HTERT RPE-1 (cell line): ENCODE measurements around the gene NRAS.

Experiments
- in situ Hi-C: fragments of 300-500 bp; cut with MboI; formaldehyde crosslinking; loops from 4 replicates; pipeline ENCODE4 v1.14.3; 2020; ENCODE audit warnings: low sequenced_read_pairs

Gene NRAS

DNA sequence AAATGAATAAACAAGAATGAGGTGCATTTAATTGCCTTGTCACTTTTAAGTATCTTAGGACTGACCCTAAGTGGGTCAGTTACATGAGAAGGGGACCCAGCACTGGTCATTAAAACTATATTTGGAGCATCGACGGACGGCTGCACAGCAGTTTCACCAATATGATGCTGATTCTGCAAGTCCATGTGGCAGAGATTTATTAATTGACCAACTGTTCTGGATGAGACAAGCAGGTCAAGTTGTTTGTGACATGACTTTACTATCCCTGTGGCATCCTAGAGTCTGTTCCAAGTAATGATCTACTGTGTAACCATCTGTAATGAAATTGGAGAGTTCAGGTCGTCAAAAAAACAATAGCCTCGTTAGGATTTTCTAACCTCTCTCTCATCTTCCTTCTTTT is 30.7 kb downstream of the NRAS start:
- in situ Hi-C loops, result no loop called here

DNA sequence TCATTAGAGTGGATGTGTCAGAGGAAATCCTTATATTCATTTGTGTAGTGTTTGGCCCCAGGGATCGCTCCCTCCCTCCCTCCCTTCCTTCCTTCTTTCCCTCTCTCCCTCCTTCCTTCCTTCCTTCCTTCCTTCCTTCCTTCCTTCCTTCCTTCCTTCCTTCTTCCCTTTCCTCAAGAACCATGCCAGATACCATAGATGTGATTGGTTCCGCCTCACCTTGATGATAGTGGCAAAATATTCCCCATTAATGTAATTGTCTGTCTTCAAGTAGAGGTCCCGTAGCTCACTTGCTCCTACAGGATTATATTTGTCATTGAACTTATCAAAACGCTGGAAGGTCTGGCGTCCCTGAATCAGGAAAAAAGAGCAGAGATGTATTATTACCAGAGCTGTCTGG is 38.9 kb downstream of the NRAS start:
- in situ Hi-C loops, result no loop called here

DNA sequence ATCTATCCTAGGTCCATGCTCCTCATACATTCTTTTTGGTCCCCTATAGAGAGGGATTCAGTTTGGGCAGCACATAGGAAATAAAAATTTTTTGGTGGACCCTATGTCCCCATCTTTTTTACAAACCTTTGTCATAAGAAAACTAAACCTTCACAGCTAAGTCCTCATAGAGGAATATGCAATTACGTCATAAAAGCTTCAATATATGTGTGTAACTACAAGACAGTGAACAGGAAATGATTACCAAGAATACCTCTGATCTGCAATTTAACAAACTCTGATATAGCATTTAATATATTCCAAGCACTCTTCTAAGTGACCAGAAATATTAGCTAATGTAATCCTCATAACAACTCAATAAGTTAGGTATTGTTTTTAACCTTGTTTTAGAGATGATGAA is 40.5 kb downstream of the NRAS start:
- in situ Hi-C loops, result no loop called here

DNA sequence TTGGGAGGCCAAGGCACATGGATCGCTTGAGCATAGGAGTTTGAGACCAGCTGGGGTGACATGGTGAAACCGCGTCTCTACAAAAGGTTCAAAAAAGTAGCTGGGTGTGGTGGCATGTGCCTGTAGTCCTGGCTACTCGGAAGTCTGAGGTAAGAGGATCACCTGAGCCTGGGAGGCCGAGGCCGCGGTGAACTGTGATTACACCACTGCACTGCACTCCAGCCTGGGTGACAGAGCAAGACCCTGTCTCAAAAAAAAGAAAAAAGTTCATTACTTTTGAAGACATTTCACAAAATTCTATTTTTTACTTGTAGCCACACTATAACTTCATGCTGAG is 44.7 kb downstream of the NRAS start:
- in situ Hi-C loops, result no loop called here

DNA sequence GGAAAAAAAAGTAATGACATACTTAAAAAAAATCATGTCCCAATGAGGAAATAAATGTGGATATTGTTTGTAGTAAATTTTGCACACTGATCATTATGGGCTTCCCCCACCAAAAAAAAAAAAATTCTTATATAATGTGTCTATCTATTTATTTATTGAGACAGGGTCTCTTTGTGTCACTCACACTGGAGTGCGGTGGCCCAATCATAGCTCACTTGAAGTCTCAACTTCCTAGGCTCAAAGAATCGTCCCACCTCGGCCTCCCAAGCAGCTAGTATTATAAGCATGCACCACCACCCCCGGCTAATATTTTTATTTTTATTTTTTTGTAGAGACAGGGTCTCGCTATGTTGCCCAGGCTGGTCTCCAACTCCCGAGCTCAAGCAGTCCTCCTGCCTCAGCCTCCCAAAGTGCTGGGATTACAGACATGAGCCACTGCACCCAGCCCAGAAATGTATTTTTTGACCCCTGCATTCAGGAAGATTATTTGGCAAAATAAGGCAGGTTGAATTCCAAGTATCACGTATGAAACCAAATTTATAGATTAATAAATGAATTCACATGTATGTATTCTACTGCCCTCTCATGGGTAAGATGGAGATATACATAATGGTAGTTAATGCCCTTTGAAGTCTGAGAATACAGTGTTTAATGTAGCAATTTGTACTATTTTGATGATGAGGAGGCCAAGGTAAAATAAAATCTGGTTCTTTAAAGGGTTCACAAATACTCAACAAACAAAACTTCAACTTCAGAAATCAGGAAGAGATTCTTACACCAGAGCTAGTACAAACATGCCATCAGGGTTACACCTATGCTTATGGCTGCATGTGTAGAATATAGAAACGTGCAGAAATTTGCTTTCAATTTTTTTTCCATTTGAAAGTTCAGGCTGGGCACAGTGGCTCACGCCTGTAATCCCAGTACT is 45.3 kb downstream of the NRAS start:
- in situ Hi-C loops, result no loop called here

DNA sequence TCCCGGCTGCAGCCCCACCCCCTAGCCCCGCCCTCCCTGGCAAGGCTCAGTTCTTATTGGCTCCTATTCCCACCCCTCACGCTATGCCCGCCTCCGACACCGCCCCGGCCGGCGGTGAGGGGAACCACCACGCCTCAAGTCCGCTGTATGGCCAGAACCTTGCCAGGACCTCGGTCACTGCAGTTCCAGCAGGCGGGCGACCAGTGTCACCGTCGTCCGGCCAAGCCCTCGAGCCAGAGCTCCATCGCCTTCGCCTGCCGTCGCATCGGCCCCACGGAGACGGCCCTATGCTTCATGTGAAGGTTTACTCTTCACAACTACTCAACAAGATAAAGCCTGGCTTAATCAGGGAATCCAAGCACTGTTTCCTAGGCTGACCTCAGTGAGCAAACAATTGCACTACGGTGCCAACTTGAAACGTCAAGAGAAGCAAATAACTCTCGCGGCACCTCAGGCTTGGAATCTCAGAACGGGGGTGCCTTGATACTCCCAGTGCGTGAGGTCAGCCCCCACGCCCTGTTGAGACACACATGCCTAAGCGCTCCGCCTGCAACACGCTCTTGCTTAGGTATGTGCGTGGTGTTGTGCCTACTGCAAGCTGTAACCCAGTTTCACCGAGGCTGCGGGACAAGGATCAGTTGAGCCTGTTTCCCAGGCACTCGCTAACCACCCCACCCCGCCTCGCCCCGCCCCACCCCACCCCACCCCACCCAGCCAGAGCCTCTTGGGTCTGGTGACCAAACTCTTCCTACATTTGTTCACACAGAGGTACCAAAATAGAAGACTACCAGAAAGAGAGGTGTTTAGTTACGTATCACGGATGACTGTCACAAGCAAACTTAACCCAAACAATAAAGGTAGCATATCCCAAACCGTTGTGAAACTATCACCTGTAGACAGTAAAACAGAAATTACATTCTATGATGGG is 46.2 kb downstream of the NRAS start:
- in situ Hi-C loops, result no loop called here

DNA sequence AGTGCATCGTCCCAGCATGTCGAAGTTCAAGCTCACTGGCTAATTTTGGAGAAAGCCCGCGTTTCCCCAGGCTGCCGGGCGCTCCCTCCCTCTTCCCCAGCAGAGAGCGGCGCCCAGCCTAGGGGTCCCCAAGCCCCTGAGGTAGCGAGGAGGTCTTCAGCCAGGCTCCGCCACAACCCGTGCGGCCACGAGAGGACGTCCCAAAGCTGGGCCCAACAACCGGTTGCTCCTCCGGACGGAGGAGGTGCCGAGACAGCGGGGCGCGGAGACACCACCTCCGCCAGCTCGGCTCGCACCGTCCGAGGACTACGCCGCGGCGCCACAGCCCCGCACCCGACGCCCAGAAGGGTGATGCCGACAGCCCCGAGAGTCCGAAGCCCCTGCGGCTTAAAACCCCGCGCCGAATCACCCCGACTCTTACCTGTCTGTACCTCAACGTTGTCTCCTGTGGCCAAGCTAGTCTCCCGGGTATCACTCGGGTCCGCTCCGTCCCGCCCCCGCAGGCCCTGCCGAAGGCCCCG is 46.9 kb downstream of the NRAS start, which contains the start of gene DENND2C:
Gene DENND2C, minus strand, starts transcription at position 488 of the 521 bp plus-strand sequence. CDS start 44,065 bp downstream, outside the sequence.
- in situ Hi-C loops, result no loop called here

DNA sequence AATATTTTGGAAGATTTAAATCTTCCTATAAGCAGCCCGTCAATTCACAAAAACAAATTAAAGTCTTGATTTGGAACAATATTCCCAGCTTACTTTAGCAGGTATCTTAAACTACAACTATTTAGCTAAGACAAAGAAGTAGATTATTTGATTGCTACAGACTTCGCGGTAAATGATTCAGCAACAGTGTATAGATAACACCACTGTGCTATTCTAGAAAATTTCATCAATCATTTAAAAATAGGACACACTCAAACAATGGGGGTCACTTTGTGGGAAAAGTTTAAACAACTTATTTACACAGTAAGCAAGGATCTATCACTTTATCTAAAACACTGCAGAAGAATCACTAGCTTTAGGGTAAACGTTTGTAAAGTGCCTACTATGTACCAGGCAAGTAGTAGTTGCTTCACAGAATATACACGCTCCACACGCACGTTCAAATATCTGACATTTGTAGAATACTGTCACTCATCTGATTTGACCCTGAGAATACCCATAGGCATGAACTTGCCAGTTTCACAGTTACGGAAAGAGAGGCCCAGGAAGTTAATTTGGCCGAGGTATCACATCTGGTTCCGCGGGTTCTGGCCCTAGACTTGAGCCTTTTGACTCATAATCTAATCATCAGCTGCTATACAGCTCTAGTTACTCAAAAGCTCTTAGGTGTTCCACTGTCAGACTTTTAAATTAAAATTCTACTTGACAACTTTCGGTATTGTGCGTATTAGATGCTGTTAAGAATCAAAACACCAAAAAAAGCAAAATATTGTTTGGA is 47.6 kb downstream of the NRAS start:
- in situ Hi-C loops, result no loop called here

DNA sequence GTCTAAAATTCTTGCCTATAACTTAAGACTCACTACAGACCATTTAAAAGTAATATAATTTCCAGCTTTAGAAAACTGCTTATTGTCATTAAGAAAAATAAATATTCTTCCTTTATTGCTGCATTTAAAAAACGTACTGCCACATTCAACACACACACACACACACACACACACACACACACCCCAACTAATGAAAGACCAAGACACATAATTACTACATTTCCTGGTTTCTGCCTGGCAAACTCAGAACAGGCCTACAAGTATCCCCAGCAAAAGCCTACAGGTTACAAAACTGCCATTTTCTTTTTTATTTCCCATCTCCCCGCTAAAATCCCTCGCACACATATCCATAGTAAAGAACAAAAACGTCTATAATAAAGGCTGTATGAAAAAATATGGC is 48.2 kb downstream of the NRAS start:
- in situ Hi-C loops, result no loop called here

DNA sequence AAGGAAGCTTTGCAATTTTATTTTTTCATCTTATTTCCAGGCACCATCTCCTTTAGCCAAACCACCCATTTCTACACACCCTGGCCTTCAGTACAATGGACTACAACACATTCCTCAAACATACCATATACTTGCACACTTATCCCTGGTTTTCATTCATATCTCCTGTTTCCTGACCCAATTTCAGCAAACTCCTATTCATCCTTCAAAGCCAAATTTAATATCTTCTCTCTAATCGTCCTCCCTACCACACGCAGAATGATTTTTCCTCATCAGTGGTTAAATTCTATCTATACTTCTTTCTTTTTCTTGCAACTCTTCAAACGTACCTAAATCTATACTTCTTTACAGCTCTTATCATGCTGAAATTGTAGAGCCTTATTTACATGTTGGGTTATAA is 49.6 kb downstream of the NRAS start:
- in situ Hi-C loops, result no loop called here

DNA sequence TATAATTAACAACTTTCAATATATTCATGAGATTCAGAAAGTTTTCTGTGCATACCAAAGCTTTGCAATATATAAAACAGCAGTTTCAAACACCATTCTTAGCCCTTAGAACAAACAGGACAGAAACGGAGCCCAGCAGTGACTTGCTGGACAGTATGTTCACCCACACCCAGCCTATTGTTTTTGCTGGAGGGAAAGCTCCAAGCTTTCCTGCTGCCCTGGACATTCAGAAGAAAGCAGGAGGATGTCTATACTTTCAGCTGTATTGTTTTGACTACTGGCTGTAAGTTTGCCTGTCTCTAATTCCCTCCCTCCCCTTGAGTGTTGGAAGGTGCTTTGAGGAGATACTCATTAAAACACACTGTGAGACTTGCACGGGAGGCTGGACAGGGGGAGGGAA is 56.3 kb downstream of the NRAS start:
- in situ Hi-C loops, result no loop called here
